ENCODE results near the gene TMEM271. TPM values are rescaled to one million over a fixed set of nuclear protein-coding genes. Genes with fewer than 3 reads are reported as not detected.

The TMEM271 gene
- total and polyA plus RNA-seq, 9 donors = 0.04 to 0.32 (median 0.08) TPM; not detected in 6

DNA sequence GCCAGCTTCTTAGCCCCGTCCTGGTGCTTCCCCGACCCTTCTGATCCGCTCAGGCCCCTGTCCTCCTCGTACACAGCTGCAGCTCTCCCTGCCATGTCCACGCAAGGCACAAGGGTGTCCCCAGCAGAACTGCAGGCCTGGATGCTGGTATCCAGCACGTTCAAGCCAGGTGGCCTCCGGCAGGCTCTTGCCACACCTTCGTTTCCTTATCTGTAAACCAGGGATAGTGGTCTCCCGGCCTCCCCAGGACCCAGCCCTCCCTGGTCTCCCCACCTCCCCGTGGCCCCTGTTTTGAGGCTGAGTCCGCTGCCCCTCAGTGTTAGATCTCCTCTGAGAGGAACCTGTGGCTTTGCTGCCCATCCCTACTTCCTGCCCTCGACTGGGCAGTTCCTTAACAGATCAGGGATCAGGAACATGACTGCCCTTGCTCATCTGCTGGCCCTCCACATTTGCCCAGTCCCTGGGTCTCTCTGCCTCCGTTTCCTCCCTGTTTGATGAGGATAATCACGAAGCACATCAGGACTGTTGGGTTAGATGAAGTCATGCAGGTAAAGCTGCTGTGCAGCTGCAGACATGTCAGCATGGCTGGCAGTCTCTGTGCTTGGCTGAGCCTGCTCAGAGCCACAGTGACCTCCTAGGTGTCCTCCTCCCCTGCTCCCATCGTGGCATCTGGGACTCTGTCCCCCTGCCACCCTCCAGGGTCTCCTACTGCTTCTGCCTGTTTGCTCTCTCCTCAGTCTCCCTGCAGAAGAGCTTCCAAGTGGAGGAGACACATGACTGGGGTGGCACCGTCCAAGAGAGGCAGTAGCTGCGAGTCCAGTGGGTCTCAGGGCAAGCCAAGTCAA is 44.2 kb downstream of the TMEM271 start:
- Histone ChIP-seq H3K9me3 (replicated peaks; ENCODE audit: control insufficient read depth, low read depth, low read length) (no peaks in the 10 kb centered on the region), H3K27me3 (ENCODE audit: control insufficient read depth, insufficient read depth, low read length) (no peaks in the 10 kb centered on the region), H3K4me1 (ENCODE audit: control insufficient read depth, insufficient read depth, low read length) (no peaks in the 10 kb centered on the region), H3K27ac (ENCODE audit: low read length) (no peak overlapping the region), H3K4me3 (ENCODE audit: low read length) (no peak overlapping the region), H3K36me3 (ENCODE audit: control insufficient read depth, insufficient read depth, low read length) (peaks cover 90% of the 10 kb centered on the region)
- 93% methylated on average over 15 of the region's 17 CpGs for WGBS (ENCODE audit: insufficient coverage)
- DNase-seq = no peak

DNA sequence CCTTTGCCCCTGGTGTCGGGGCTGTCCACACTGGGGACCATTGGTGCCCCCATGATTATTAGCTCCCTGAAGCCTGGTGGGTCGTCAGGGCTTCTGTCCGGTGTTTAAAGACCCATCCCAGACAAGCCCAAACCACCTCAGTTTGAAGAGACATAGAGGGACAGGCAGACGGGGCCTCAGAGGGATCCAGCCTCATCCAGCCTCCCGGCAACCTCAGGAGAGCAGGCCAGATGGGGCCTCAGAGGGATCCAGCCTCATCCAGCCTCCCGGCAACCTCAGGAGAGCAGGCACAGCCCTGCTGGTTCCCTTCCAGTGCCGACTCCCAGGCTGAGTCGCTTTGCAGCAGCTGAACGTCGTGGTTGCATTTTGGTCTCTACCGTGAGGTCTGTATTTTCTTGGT is 45.0 kb downstream of the TMEM271 start:
- no peaks in the 10 kb centered on the region for H3K27me3 ChIP-seq (ENCODE audit: control insufficient read depth, insufficient read depth, low read length)
- WGBS (ENCODE audit: insufficient coverage) = 95% methylated on average over 11 of the region's 11 CpGs
- no peaks in the 10 kb centered on the region for H3K4me1 ChIP-seq (ENCODE audit: control insufficient read depth, insufficient read depth, low read length)
- H3K4me3 ChIP-seq (ENCODE audit: low read length) = no peak overlapping the region
- H3K9me3 ChIP-seq (replicated peaks; ENCODE audit: control insufficient read depth, low read depth, low read length) = no peaks in the 10 kb centered on the region
- no peak for DNase-seq
- H3K27ac ChIP-seq (ENCODE audit: low read length) = no peak overlapping the region
- H3K36me3 ChIP-seq (ENCODE audit: control insufficient read depth, insufficient read depth, low read length) = peaks cover 91% of the 10 kb centered on the region

DNA sequence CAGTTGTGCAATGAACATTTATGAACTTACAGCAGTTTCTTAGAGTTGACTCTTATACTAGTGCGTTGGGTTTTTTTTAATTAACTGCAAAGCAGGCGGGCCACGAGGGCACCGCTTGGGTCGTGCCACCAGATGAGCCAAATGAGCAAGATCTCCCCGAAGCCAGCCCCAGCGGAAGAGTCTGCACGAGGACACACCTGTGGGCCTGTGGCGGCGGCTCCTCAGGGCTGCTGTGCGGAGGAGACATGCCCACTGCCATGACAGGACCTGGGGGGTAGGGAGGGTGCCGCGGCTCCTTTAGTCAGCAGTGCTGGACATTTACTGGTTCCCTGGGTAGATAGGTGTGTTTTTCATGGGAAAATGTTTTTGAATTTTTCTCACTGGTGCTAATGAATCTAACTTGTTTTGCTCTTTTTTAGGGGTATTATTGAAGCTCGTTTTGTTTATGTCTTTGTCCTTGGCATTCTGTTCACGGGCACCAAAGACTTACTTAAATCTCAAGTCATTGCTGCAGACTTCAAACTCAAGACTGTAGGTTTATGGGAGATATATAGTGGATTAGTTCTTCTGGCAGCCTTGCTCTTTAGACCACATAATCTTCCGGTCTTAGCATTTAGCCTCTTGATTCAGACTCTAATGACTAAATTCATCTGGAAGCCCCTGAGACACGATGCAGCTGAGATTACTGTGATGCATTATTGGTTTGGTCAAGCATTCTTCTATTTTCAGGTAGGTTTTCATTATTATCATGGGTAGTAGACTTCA is 45.9 kb downstream of the TMEM271 start:
- 82% methylated on average over 13 of the region's 17 CpGs for WGBS (ENCODE audit: insufficient coverage)
- Histone ChIP-seq H3K4me1 (ENCODE audit: control insufficient read depth, insufficient read depth, low read length) (no peaks in the 10 kb centered on the region), H3K4me3 (ENCODE audit: low read length) (no peak overlapping the region), H3K36me3 (ENCODE audit: control insufficient read depth, insufficient read depth, low read length) (peaks cover 87% of the 10 kb centered on the region), H3K27me3 (ENCODE audit: control insufficient read depth, insufficient read depth, low read length) (no peaks in the 10 kb centered on the region), H3K27ac (ENCODE audit: low read length) (no peak overlapping the region), H3K9me3 (replicated peaks; ENCODE audit: control insufficient read depth, low read depth, low read length) (no peaks in the 10 kb centered on the region)
- no peak for DNase-seq

DNA sequence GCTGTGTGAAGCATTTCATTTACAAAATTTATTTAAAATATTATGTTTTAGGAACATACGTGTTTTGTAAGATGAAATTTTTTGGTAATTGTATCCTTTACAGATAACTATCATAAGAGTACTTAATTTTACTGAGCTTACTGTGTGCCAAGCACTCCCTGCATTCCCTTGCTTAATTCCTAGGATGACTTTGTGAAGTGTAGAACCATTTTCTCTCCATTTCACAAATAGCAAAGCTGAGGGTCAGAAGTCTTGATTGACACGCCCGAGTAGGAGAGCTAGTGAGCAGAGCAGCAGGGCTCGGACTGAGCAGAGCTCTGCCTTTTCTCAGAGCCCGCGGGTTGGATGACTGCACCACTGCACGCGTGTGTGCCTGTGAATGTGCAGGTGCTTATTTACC is 46.5 kb downstream of the TMEM271 start:
- Histone ChIP-seq H3K4me1 (ENCODE audit: control insufficient read depth, insufficient read depth, low read length) (no peaks in the 10 kb centered on the region), H3K4me3 (ENCODE audit: low read length) (no peak overlapping the region), H3K27ac (ENCODE audit: low read length) (no peak overlapping the region), H3K9me3 (replicated peaks; ENCODE audit: control insufficient read depth, low read depth, low read length) (no peaks in the 10 kb centered on the region), H3K36me3 (ENCODE audit: control insufficient read depth, insufficient read depth, low read length) (peaks cover 87% of the 10 kb centered on the region), H3K27me3 (ENCODE audit: control insufficient read depth, insufficient read depth, low read length) (no peaks in the 10 kb centered on the region)
- DNase-seq = no peak
- 91% methylated on average over 7 of the region's 8 CpGs for WGBS (ENCODE audit: insufficient coverage)

DNA sequence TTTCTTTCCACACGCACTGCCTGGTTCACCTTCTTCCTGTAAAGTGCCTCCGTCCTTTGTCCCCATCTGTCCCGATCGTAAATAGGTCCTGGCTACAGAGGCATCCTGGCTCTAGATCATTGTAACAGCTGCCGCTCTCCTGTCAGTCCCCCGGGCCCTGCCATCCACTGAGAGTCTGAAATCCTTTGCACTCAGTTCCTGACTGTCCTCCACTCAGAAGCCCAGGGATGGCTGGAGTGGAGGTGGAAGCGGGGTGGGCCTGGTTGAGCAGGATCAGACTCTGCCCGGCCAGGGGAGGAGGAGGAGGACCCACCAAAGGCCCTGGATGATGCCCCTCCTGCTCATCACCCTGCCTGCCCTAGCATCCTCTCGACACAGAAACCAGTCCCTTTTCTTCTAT is 47.3 kb downstream of the TMEM271 start:
- Histone ChIP-seq H3K4me3 (ENCODE audit: low read length) (no peak overlapping the region), H3K9me3 (replicated peaks; ENCODE audit: control insufficient read depth, low read depth, low read length) (no peaks in the 10 kb centered on the region), H3K36me3 (ENCODE audit: control insufficient read depth, insufficient read depth, low read length) (peaks cover 88% of the 10 kb centered on the region), H3K27me3 (ENCODE audit: control insufficient read depth, insufficient read depth, low read length) (no peaks in the 10 kb centered on the region), H3K27ac (ENCODE audit: low read length) (no peak overlapping the region), H3K4me1 (ENCODE audit: control insufficient read depth, insufficient read depth, low read length) (no peaks in the 10 kb centered on the region)
- 70% methylated on average over 5 of the region's 9 CpGs for WGBS (ENCODE audit: insufficient coverage)
- DNase-seq = no peak

DNA sequence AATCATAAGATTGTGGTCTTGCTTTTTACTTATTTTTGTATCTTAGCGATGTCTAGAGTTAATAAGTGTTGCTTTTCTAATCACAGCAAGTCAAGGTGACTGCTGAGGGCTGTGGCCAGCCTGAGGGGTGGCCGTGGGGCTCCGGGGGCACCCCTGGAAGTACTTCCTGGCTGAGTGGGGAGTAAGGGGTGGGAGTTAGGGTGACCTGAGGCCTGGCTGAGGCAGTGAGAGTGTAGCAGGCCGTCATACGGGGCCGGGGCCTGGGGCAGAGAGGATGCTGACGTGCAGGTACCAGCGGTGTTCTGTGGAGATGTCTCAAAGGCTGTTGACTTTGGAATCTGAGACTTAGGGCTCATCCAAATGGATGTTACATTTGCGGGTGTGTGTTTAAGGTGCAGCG is 47.8 kb downstream of the TMEM271 start:
- H3K27me3 ChIP-seq (ENCODE audit: control insufficient read depth, insufficient read depth, low read length) = no peaks in the 10 kb centered on the region

DNA sequence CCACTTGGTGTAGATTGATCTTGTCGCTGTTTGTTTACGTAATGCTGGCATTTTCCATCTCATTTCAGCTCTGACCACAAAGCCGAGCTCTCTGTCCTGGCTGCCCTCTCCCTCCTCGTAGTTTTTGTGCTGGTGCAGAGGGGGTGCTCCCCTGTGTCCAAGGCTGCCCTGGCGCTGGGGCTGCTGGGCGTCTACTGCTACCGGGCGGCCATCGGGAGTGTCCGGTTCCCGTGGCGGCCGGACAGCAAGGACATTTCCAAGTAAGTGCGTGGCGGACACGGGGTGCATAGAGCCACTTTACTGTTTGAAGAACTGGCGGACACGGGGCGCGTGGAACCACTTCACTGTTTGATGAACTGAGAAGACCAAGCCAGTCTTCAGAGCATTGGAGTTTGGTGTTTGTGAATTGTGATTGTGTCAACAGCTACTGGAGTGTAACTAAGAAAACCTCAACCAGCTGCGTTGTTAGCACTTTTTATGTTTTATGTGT is 49.1 kb downstream of the TMEM271 start:
- H3K4me3 ChIP-seq (ENCODE audit: low read length) = no peak overlapping the region
- no peaks in the 10 kb centered on the region for H3K27me3 ChIP-seq (ENCODE audit: control insufficient read depth, insufficient read depth, low read length)
- H3K4me1 ChIP-seq (ENCODE audit: control insufficient read depth, insufficient read depth, low read length) = no peaks in the 10 kb centered on the region
- no peak for DNase-seq
- no peak overlapping the region for H3K27ac ChIP-seq (ENCODE audit: low read length)
- H3K36me3 ChIP-seq (ENCODE audit: control insufficient read depth, insufficient read depth, low read length) = peaks cover 86% of the 10 kb centered on the region
- no peaks in the 10 kb centered on the region for H3K9me3 ChIP-seq (replicated peaks; ENCODE audit: control insufficient read depth, low read depth, low read length)
- WGBS (ENCODE audit: insufficient coverage) = 96% methylated on average over 17 of the region's 21 CpGs

More for the DNA sequence above, 47.8 kb downstream of the TMEM271 start:
- H3K4me3 ChIP-seq (ENCODE audit: low read length) = no peak overlapping the region
- no peak for DNase-seq
- 93% methylated on average over 8 of the region's 10 CpGs for WGBS (ENCODE audit: insufficient coverage)
- no peaks in the 10 kb centered on the region for H3K9me3 ChIP-seq (replicated peaks; ENCODE audit: control insufficient read depth, low read depth, low read length)
- H3K36me3 ChIP-seq (ENCODE audit: control insufficient read depth, insufficient read depth, low read length) = peaks cover 88% of the 10 kb centered on the region
- H3K27ac ChIP-seq (ENCODE audit: low read length) = no peak overlapping the region
- no peaks in the 10 kb centered on the region for H3K4me1 ChIP-seq (ENCODE audit: control insufficient read depth, insufficient read depth, low read length)

DNA sequence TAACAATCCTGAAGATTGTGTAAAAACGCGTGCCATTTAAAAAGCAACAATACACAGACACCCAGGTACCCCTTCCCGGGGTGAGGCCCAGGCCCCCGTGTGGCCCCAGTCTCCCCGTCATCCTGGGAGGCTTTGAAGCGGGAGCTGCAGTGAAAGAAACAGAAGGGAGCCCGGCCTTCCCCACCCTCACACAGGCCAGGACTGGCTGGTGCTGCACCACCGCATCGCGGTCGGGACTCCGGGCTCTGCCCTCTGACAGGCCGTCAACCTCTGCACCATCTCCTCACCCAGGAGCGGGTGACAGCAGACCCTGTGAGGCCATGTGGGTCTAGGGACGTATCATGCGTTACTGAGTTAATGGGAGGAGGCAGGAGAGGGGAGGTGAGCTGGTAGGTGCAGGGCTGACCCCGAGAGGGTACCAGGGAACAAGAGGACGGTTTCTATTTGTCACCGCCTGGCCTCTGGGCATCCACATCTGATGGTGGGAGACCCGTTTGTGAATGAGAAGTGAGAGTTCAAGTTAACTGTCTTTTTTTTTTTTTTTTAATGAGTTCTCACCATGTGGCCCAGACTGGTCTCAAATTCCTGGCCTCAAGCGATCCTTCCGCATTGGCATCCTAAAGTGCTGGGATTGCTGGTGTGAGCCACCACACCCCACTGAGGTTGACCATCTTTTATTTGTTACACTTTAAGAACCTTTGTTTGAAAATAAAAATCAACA is 49.7 kb downstream of the TMEM271 start:
- Histone ChIP-seq H3K36me3 (ENCODE audit: control insufficient read depth, insufficient read depth, low read length) (peaks cover 85% of the 10 kb centered on the region), H3K4me3 (ENCODE audit: low read length) (no peak overlapping the region), H3K9me3 (replicated peaks; ENCODE audit: control insufficient read depth, low read depth, low read length) (no peaks in the 10 kb centered on the region), H3K27ac (ENCODE audit: low read length) (no peak overlapping the region), H3K4me1 (ENCODE audit: control insufficient read depth, insufficient read depth, low read length) (no peaks in the 10 kb centered on the region), H3K27me3 (ENCODE audit: control insufficient read depth, insufficient read depth, low read length) (no peaks in the 10 kb centered on the region)
- DNase-seq = no peak
- WGBS (ENCODE audit: insufficient coverage) = 94% methylated on average over 13 of the region's 22 CpGs

DNA sequence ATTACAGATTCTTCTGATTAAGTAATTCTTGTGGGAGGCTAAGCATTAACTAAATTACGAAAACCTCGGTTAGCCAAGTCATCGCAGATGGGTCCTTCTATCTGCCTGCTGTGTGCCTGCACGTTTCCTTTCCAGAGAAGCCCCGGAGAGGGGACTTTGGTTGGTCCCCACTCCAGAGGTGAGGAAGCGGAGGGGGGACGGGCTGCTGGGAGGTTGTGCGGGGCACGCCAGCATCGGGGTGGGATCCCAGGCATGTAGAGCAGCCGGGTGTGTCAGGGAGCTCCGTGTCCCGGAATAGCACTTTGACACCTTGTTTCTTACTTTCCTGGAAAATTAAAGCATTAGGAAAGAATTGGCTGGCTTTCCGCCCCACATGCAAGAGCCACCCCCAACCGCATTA is 50.4 kb downstream of the TMEM271 start:
- H3K36me3 ChIP-seq (ENCODE audit: control insufficient read depth, insufficient read depth, low read length) = peaks cover 85% of the 10 kb centered on the region
- H3K4me1 ChIP-seq (ENCODE audit: control insufficient read depth, insufficient read depth, low read length) = no peaks in the 10 kb centered on the region
- H3K9me3 ChIP-seq (replicated peaks; ENCODE audit: control insufficient read depth, low read depth, low read length) = no peaks in the 10 kb centered on the region
- H3K4me3 ChIP-seq (ENCODE audit: low read length) = no peak overlapping the region
- H3K27ac ChIP-seq (ENCODE audit: low read length) = no peak overlapping the region
- WGBS (ENCODE audit: insufficient coverage) = 93% methylated on average over 13 of the region's 15 CpGs
- no peak for DNase-seq
- H3K27me3 ChIP-seq (ENCODE audit: control insufficient read depth, insufficient read depth, low read length) = no peaks in the 10 kb centered on the region

DNA sequence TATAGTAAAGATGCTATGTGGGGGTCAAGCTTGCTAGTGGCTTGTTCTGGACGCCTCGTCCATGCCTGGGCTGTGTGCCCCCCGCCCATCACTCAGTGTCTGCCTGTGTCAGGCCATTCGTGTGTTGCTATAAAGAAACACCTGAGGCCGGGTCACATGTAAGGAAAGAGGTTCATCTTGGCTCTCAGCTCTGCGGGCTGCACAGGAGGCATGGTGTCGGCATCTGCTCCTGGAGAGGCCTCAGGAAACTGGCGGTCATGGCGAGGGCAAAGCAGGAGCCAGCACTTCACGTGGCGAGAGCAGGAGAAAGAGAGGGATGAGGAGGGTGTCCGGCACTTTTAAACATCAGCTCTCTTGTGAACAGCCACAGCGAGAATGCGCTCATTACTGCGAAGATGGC is 51.9 kb downstream of the TMEM271 start:
- Histone ChIP-seq H3K27me3 (ENCODE audit: control insufficient read depth, insufficient read depth, low read length) (no peaks in the 10 kb centered on the region), H3K27ac (ENCODE audit: low read length) (no peak overlapping the region), H3K4me3 (ENCODE audit: low read length) (no peak overlapping the region), H3K9me3 (replicated peaks; ENCODE audit: control insufficient read depth, low read depth, low read length) (no peaks in the 10 kb centered on the region), H3K36me3 (ENCODE audit: control insufficient read depth, insufficient read depth, low read length) (peaks cover 81% of the 10 kb centered on the region), H3K4me1 (ENCODE audit: control insufficient read depth, insufficient read depth, low read length) (no peaks in the 10 kb centered on the region)
- WGBS (ENCODE audit: insufficient coverage) = 94% methylated on average over 14 of the region's 15 CpGs
- no peak for DNase-seq
